ENCODE measurements around the gene SSTR3.

The SSTR3 gene

DNA sequence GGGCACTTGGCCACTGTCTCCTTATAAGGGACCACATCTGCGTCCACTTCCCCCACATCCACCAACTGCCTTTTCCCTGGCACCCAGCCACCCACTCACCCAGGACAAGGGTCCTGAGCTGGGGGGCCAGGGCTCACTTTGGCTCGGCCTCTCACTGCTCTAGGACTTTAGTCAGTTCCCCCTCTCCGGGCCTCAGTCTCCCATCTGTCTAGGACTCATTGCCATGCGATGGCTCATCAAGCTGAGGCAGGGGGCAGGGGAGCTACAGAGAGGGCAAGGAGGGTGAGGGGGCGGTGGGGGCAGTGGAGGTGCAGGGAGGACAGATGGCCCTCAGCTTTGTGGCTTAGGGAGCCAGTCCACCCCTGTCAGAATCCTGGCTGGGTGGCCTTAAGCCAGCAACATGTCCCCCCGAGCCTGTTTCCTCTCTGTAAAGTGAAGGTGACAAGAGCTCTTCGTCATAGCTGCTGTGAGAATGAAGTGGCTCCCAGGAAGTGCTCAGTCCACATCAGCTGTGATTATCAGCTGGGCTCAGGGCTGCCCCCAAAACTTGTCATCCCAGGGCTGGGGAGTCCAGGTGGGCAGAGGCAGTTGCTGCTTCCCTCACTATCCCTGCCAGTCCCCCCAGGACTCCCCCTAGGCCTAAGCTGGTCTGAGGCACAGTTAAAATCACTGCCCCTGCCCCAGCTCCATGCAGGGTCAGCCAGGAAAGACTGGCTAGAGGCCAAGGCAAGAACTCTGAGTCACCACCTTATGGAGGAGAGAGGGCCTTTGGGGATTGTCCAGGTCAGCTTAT is 16.9 kb upstream of the SSTR3 start:
- no peak for DNase-seq (ENCODE audit: low spot score)

DNA sequence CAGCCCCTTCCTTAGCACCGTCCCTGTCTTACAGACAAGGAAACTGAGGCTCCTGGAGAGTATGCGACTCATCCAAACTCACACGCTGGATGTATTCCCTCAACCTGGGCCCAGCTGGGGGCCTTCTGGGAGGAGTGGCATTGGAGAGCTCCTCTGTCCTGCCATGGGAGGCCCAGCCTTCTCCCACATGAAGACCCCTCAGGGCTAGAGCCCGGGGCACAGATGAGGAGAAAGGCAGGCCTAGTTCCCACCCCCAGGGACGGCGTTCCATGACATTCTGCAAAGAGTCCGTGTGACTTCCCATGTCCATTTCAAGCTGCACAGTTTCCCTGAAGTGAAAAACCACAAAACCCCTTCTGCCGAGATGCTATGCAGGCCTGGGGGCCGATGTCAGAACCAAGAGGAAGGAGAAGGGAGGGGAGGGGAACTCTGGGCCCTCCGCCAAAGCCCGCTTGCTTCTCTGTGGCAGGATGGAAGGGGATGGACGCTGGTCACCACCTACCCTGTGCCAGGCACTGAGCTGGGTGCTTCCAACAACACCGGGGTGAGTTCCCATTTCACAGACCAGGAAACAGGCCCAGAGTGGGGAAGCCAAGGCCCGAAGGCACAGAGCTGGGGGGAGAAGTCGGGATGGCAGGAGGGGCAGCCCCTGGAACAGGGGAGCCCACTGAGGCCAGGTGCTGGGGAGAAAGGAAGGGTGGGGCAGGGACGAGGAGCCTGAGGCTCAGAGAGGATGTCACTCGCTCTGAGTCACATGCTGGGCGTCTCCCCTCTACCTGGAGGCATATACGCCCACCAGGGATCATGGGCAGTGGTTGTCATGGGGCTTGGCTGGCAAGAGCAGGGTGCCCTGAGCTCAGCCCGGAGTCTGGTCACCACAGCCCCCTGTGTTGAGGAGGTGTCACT is 16.1 kb upstream of the SSTR3 start:
- peak; percentile 65 for DNase-seq (ENCODE audit: low spot score)

DNA sequence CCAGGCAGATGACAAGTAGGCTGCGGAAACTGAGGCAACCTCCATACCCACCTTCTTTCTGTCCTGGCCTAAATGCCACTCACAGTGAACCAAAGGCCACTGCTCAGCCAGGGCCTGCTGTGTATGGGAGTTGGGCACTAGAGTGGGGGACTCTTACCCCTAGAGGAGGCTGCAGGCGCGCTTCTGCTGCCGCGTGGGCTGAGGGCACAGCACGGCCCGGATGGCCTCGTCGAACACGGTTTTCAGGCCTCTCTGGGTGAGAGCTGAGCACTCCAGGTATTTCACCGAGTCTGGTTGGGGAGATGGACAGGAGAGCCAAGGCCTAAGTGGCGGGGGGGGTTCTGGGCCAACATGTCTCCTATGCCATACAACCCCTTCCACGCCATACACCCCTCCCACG is 14.2 kb upstream of the SSTR3 start:
- DNase-seq (ENCODE audit: low spot score): no peak

DNA sequence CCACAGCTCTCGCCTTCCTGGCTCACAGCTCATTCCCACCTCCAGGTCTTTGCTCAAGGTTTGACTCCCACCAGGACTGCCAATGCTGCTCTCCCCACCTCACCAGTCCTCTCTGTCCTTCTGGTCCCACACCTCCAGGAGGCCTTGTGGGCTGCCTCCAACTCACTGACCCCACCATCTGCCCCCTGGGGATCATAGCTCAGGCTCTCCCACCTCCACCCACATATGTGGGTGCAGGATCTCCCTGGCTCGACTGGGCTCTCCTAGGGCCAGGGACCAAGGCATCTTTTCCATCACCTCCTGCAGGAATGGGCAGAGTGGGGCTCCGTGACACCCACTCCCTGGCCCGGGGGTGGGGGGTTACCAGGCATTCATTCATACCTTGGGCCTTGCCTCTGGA is 13.8 kb upstream of the SSTR3 start:
- DNase-seq (ENCODE audit: low spot score): no peak

DNA sequence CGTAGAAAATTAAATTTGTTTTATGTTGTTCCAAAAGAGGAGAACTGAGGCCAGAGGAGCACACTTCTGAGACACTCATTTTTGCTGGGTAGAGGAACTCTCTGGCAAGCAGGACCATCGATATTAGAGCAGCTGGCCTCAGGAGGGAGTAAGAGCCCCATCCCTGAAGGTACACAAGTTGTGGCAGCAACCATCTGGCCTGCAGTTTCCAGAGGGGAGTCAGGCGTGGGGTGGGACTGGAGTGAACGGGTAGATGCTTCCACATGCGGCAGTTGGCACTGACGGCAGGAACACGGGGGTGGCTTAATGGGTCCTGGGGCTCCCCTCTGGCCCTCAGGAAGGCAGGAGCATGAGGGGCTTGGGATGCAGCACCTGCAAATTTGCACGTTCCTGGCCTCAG is 13.2 kb upstream of the SSTR3 start:
- DNase-seq (ENCODE audit: low spot score): no peak

DNA sequence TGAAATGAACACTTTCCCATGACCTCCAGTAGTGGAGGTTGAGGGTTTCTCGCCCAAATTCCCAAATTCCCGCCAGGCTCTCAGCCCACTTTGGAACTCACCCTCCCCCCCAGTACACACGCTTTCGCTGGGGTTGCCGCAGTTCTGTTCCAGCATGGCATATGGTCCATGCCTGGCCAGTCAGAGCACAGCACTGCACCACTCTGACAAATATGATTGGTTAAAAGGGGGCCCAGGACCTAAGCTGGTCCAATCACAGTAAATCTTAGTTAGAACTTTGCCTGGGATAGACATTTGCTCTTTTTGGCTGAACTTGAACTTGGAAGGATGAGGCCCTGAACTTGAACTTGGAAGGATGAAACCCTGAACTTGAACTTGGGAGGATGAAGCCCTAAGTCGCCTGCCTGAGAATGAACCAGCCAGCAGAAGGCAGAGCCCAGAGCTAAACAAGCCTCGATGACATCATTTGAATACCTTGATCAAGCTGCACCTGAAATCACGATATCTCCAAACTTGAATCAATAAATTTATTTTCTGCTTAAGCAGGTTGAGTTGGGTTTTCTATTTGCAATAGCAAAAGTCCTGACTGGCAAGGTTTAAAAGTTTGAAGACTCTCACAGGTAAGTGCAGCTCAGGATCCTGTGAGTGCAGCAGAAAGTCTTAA is 12.6 kb upstream of the SSTR3 start:
- DNase-seq (ENCODE audit: low spot score): no peak

DNA sequence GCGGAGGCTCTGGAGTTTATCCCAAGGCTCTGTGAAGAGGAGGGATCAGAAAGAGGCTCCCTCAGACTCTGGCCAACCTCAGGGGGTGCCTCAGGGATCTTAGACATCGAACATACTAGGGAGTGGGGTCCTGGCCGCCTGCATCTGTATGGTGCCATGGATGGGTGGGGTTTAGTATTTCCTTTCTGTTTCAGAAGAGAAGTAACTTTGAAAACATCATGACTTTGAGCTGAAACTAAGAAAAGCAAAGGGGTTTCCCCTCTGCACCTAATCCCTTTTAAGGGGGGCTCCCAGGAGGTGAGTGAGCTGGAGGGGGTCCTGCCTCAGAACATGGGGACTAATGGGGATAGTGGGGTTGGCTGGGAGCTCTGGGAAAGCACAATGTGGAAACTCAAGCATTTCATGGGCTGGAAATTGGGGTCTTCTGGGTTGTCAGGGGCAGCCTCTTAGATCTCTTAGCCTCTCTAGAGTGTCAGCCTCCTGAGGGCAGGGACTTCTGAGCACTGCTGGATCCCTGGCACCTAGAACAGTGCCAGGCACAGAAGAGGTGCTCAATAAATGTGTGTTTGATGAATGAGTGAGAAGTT is 11.8 kb upstream of the SSTR3 start:
- no peak for DNase-seq (ENCODE audit: low spot score)

DNA sequence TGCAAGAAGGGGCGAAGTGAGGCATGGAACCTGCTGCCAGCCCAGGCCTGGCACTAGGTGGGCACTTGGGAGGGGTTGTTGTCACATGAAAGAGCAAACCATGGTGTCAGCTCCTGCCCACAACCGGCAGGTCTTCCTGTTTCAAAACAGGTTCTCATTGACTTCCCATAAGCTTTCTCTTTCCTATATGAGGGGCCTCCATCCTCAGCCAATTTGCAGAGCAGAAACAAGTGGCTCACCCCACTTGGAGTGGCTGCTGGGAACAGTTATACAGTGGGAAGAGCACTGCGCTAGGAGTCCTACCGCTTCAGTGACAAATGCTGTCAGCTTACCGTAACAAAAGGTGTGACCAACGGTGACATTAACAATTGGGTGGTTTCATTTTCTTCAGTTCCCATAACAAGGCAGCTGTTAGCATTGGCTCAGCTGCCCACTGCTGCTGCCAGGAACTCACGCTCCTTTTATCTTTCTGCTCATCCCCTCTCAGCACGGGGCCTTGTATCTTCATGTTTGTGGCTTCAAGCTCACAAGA is 10.2 kb upstream of the SSTR3 start:
- DNase-seq (ENCODE audit: low spot score): no peak

DNA sequence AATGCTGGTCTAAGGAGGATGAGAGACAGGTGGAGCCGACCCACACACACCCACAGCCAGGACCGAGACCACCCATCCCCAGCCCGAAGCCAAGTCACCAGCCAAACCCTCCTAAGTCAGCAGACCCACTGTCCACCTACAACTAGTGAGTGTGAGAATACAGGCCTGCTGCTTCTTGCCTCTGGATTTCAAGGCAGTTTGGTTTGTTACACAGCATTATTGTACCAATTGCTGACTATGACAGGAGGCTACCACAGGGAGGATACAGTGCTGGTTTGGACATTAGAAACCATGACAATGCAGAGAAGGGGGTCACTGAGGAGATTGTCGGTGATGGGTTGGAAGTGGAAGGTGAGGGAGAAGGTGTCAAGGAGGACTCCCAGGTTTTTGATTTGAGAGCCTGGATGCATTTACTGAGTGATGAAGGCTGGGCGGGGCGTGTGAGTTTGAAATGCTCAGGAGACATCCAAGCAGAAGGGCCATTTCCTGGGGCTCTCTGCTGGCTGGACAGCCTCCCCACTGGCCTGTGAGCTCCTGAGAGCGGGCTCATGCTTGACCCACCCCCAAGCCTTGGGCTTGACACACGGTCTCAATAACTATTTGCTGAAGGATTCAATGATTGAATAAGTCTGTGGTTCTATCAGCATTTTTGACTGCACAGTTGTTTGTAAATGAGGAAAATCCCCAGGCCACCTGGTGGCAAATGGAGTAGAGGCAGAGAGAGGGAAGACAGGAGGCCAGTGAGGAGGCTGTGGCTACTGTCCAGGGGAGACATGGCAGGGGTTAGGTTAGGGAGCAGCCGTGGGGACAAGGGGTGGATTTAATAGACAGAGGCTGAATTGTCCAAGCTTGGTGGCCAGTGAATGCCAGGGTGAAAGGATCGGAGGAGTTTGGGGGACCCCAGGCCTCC is 9.4 kb upstream of the SSTR3 start:
- no peak for DNase-seq (ENCODE audit: low spot score)

DNA sequence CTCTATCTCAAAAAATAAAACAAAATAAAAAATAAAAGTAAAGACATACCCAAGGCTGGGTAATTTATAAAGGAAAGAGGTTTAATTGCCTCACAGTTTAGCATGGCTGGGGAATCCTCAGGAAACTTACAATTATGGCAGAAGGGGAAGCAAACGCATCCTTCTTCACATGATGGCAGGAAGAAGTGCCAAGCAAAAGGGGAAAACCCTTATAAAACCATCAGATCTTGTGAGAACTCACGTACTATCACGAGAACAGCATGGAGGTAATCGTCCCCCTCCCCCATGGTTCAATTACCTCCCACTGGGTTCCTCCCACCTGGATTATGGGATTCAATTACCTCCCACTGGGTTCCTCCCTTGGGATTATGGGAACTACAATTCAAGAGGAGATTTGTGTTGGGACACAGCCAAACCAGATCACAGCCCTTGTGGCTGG is 8.3 kb upstream of the SSTR3 start:
- no peak for DNase-seq (ENCODE audit: low spot score)

DNA sequence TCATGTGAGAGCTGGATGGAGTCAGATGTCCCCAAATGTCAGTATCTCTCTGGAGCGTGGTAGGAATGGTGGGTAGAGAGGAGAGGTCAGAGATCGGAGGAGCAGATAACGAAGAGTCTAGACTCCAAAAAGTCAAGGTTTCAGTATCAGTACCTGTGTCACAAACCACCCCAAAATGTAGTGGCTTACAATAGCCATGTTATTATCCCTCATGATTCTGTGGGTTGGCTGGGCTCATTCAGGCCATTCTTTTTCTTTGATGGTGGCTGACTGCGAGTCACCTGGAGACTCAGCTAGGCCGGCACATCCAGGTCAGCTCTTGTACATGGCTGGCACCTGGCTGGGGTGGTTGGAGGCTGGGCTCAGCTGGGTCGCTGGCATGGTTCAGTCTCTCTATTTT is 7.3 kb upstream of the SSTR3 start:
- no peak for DNase-seq (ENCODE audit: low spot score)

DNA sequence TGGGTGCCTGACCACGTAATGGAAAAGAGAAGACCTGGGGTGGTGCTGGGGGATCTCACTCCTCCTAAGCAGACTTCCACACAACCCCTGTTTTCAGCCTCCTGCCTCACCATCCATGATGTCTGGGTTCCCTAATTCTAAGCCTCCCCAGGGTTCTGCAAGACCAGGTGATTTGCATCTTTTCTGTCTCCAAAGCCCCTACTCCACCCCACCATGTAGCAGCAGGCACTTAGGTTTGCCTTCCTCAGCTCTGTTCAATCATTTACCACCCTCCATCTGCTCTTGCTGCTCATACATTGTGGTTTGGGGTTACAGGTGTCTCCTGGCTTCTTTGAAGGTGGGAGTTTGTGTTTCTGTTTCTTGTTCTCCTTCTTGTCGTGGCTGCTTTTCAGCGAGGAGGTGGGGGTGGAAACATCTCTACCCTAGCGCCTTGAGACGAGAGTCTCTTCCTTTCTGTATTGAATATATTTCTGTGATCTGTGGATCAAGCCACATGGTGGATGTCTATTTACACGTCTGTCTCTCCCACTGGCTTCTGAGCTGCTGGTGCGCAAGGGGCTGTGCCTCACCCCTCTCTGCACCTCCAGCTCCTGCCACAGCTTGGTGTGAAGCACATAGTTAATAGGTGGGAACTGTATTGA is 6.6 kb upstream of the SSTR3 start:
- no peak for DNase-seq (ENCODE audit: low spot score)

DNA sequence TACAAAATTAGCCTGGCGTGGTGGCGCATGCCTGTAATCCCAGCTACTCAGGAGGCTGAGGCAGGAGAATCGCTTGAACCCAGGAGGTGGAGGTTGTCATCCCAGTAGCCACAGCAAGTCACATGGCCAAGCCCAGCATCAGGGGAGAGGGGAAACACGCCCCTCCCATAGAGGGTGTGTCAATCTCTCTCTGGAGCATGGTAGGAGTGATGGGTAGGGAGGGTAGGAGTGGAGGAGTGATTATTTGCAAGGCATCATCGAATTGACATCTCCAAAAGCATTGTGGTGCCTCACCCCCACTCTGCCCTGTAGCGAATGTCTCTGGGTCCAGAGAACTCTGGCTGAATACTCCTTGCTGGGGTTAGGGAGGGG is 6.1 kb upstream of the SSTR3 start:
- no peak for DNase-seq (ENCODE audit: low spot score)

DNA sequence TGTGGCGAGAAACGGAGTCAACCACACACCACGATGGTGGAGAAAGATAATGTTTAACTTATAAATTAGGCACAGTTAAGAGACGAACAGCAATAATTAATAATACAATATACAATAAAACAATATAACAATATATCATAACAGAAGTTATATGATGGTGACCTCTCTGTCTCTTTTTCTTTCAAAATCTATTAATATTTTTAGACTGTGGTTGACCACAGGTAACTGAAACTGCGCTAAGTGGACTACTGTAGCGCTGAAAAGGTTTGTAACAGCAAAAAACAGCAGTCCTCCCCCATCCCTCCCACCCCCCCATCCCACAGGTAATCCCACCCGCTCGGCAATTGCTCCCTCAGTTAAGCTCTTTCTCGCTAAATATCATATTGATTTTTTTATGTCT is 3.6 kb upstream of the SSTR3 start:
- no peak for DNase-seq (ENCODE audit: low spot score)

DNA sequence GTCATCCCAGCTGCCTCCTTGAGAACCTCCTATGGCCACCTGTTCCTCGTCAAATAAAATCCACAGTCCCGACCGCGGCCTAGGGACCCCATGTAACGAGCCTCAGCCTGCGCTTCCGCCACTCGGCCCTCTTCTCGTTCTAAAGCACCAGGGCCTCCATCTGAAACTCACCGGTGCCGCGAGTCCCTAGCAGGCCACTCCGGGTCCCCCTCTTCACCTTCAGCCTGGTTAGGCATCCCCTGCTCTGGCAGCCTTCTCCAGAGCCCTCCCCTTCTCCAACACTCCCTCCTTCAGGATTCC is 2.4 kb upstream of the SSTR3 start:
- DNase-seq (ENCODE audit: low spot score): no peak

DNA sequence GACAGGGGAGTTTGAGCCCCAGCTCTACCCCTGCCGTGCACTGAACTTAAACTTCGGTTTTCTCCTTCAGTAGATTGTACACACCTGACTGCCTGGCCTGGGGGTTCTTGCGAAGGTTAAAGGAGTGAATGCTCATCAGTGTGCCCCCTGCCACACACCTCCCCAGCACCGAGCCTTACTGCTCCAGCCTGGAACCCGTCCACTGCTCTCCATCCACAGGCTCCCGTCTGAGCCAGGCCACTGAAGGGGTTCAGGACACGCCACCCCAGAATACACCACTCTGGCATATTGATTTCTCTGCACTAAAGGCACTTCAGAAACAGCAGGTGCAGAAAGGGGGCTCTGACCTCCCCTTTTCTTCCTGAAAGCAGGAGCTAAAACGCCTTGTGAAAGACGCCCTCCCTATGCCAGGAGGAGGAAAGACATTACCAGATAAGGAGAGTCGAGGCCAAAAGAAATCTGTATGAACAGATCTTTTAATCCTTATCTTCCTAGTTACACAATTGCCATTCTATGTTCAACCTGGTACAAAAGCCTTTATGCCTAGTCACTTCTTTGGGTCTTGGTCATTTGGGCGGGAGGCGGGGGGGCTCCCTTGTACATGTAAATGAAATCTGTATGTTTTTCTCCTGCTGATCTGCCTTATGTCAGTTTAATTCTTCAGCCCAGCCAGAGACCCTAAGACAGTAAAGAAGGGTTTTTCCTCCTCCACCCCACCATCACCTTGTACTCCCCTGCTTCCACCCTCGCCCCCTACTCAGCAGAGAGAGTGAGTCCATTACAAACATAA is 1.9 kb upstream of the SSTR3 start:
- no peak for DNase-seq (ENCODE audit: low spot score)

DNA sequence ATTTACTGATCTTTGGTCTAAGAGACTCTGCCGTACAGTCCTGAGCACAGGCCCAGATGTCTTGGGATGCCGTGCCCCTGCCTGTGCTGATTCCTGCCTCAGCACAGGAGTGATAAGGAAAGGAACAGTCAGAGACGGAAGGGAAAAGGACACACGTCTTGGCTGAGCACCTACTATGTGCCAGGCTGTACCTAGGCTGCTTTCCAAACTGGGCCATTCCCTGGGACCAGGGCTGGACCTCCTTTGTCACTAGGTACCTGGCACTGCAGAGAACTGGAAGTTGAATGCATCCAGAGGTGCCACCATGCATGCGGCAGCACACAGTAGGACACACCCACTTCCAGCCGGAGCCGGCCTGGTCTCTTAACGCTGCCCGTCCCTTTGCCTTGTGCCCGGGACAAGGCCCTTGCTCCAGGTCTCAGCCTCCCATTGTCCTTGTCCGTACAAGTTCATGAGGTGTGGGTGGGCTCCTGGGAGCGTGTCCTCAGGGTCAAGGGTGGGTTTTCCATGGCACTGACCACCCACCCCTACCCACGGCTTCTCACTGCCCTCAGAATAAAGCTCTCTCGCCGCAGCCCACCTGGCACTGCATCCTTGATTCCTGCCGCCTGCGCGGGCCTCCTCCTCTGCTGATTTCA is 1.1 kb upstream of the SSTR3 start:
- DNase-seq (ENCODE audit: low spot score): no peak

DNA sequence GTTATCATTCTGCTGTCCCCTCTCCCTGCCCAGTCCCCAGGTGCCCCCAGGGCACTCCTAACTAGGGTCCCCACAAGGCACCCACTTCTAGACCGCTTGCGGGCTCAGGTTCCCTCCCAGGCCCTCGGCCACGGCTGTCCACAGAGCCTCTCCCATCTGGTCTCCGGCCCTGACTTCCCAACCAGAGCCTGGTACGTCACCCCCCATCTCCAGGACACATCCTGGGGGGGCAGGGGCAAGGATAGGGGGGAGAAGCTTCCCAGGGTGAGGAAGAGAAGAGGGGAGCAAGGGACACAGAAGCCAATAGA is 457 bp downstream of the SSTR3 start:
- no peak for DNase-seq (ENCODE audit: low spot score)

DNA sequence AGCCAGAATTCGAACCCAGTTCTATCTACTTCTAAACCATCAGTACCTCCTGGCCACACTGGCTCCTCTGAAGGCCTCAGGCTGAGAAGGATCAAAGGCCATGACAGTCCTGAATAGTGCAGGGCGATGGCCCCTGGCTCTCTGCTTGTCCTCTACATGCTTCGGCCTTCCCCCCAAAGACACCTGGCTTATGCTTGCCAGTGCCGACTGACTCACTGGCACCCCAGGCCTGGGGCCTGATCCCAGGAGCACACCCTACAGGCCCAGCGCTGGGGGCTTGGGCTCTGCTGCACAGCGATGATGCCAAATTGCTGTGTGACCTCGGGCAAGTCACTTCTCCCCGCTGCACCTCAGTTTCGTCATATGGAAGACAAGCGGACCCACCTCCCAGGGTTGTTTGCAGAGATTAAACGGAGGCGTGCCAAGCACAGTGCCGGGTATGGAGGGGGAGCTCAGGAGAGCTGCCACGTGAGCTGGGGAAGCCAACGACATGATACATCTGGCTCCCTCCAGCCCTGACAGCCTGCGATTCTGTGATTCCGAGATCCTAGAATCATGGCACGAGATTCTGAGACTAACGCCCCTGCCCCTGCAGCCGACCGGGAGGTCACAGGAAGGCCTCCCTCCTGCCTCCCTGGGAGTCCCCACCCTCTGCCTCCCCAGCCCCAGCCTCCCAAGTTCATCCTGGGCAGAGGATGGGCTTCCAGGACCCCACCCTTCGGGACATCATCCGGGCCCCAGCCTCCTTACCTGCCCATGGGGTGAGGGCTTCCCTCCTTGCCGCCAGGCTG is 1.0 kb downstream of the SSTR3 start:
- DNase-seq (ENCODE audit: low spot score): no peak
